Type B pancreatic cell (in vitro differentiated cells): ENCODE results near the gene OSBPL2. TPM values are rescaled to one million over a fixed set of nuclear protein-coding genes. Genes with fewer than 3 reads are reported as not detected.

Source experiments
- DNase-seq: peaks from one replicate; pipeline ENCODE4 v3.0.0; 2021; ENCODE audit warnings: mixed read lengths; ENCODE audit not compliant: unreplicated experiment; ENCODE audit errors: extremely low spot score
- H3K27ac Mint-ChIP-seq: 2 replicates; pipeline ENCODE4 v1.8.0; 2021; ENCODE audit warnings: mild to moderate bottlenecking, mixed read lengths
- H3K27me3 Mint-ChIP-seq: 2 replicates; pipeline ENCODE4 v1.8.0; 2021; ENCODE audit warnings: mixed read lengths
- H3K36me3 Mint-ChIP-seq: 2 replicates; pipeline ENCODE4 v1.8.0; 2021; ENCODE audit warnings: mixed read lengths
- H3K4me1 Mint-ChIP-seq: one replicate; pipeline ENCODE4 v1.8.0; 2021; ENCODE audit warnings: mixed read lengths; ENCODE audit not compliant: unreplicated experiment
- H3K4me3 Mint-ChIP-seq: 2 replicates; pipeline ENCODE4 v1.8.0; 2021; ENCODE audit warnings: mild to moderate bottlenecking, mixed read lengths
- H3K9me3 Mint-ChIP-seq: 2 replicates; pipeline ENCODE4 v1.8.0; 2021; ENCODE audit warnings: mixed read lengths
- CTCF ChIP-seq: fragments of 200-600 bp; sonication (generic); conservative IDR thresholded peaks from 2 replicates; pipeline ENCODE4 v1.5.0; 2021; ENCODE audit warnings: antibody characterized with exemption, mild to moderate bottlenecking
- total RNA-seq: library from RNA; stranded (reverse); gene quantifications from 2 replicates; pipeline ENCODE4 v1.2.1, GENCODE V29; 2021; ENCODE audit warnings: low replicate concordance

OSBPL2 gene
- total RNA-seq, 1 donor from 2014 or later, result 43.7 TPM

GRCh38 chr20:62316331-62317166 is 78.2 kb downstream of the OSBPL2 start:
- Mint-ChIP-seq H3K9me3 (no peaks in the 10 kb centered on the region), H3K27me3 (no peaks in the 10 kb centered on the region), H3K27ac (no peak overlapping the region), H3K4me1 (no peaks in the 10 kb centered on the region), H3K36me3 (no peaks in the 10 kb centered on the region), H3K4me3 (no peak overlapping the region)
- DNase-seq, result no peak
- no peak for TF ChIP-seq CTCF

GRCh38 chr20:62317167-62317655 is 78.9 kb downstream of the OSBPL2 start:
- DNase-seq, result no peak
- TF ChIP-seq CTCF, result no peak
- no peak overlapping the region for H3K27ac Mint-ChIP-seq
- no peaks in the 10 kb centered on the region for H3K4me1 Mint-ChIP-seq
- no peaks in the 10 kb centered on the region for H3K9me3 Mint-ChIP-seq
- no peaks in the 10 kb centered on the region for H3K36me3 Mint-ChIP-seq
- no peaks in the 10 kb centered on the region for H3K27me3 Mint-ChIP-seq
- no peak overlapping the region for H3K4me3 Mint-ChIP-seq

- H3K4me1 Mint-ChIP-seq, result no peaks in the 10 kb centered on the region
- no peaks in the 10 kb centered on the region for H3K9me3 Mint-ChIP-seq
Observed at GRCh38 chr20:62318400-62319345, 80.4 kb downstream of the OSBPL2 start.

GRCh38 chr20:62319346-62319909 is 81.1 kb downstream of the OSBPL2 start:
- Mint-ChIP-seq H3K36me3 (no peaks in the 10 kb centered on the region), H3K4me1 (no peaks in the 10 kb centered on the region), H3K27me3 (no peaks in the 10 kb centered on the region), H3K27ac (peak overlapping the region; percentile 34), H3K9me3 (no peaks in the 10 kb centered on the region), H3K4me3 (no peak overlapping the region)
- no peak for TF ChIP-seq CTCF
- no peak for DNase-seq

More at GRCh38 chr20:62318400-62319345, 80.4 kb downstream of the OSBPL2 start:
- TF ChIP-seq CTCF, result no peak
- H3K4me3 Mint-ChIP-seq, result no peak overlapping the region
- peak overlapping the region; percentile 34 for H3K27ac Mint-ChIP-seq
- H3K36me3 Mint-ChIP-seq, result no peaks in the 10 kb centered on the region
- DNase-seq, result no peak
- H3K27me3 Mint-ChIP-seq, result no peaks in the 10 kb centered on the region

GRCh38 chr20:62320581-62321354 is 82.4 kb downstream of the OSBPL2 start:
- Mint-ChIP-seq H3K9me3 (no peaks in the 10 kb centered on the region), H3K4me3 (no peak overlapping the region), H3K27me3 (no peaks in the 10 kb centered on the region), H3K4me1 (no peaks in the 10 kb centered on the region), H3K36me3 (no peaks in the 10 kb centered on the region), H3K27ac (no peak overlapping the region)
- TF ChIP-seq CTCF, result no peak
- DNase-seq, result no peak
